ENCODE results near the gene SLC8A3. TPM values are rescaled to one million over a fixed set of nuclear protein-coding genes. Genes with fewer than 3 reads are reported as not detected.

SLC8A3 gene
- total RNA-seq, 6 experiments from 2014 or later, result 0.05 to 0.13 (median 0.12) TPM; not detected in 3

- no peak for ATAC-seq
- TF ChIP-seq POLR2A (IDR thresholded peaks at IDR 0.05), result no peak
- TF ChIP-seq, protein P1, sequence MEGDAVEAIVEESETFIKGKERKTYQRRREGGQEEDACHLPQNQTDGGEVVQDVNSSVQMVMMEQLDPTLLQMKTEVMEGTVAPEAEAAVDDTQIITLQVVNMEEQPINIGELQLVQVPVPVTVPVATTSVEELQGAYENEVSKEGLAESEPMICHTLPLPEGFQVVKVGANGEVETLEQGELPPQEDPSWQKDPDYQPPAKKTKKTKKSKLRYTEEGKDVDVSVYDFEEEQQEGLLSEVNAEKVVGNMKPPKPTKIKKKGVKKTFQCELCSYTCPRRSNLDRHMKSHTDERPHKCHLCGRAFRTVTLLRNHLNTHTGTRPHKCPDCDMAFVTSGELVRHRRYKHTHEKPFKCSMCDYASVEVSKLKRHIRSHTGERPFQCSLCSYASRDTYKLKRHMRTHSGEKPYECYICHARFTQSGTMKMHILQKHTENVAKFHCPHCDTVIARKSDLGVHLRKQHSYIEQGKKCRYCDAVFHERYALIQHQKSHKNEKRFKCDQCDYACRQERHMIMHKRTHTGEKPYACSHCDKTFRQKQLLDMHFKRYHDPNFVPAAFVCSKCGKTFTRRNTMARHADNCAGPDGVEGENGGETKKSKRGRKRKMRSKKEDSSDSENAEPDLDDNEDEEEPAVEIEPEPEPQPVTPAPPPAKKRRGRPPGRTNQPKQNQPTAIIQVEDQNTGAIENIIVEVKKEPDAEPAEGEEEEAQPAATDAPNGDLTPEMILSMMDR (IDR thresholded peaks at IDR 0.05), result no peak
- 57% methylated on average over 4 of the region's 4 CpGs for WGBS (ENCODE audit: insufficient coverage, low coverage, low lambda C conversion rate, missing lambda C conversion rate)
Measured at GRCh38 chr14:70170976-70171375, 17.8 kb downstream of the SLC8A3 start.

GRCh38 chr14:70168406-70168805, 20.3 kb downstream of the SLC8A3 start:
- intact Hi-C loops (cut with DNase I), result no loop called here
- H3K4me1 ChIP-seq, result no peaks in the 10 kb centered on the region
- H3K27ac ChIP-seq, result no peak overlapping the region
- H3K27me3 ChIP-seq, result no peaks in the 10 kb centered on the region
- 72% methylated on average over 3 of the region's 4 CpGs for WGBS (ENCODE audit: insufficient coverage, low coverage, low lambda C conversion rate, missing lambda C conversion rate)
- H3K4me3 ChIP-seq, result no peak overlapping the region
- TF ChIP-seq, protein P1 (IDR thresholded peaks at IDR 0.05), result no peak
- TF ChIP-seq POLR2A (IDR thresholded peaks at IDR 0.05), result no peak
- H3K9me3 ChIP-seq, result no peaks in the 10 kb centered on the region
- DNase-seq (no peak), ATAC-seq (no peak)
- H3K36me3 ChIP-seq, result no peaks in the 10 kb centered on the region

More at GRCh38 chr14:70170976-70171375, 17.8 kb downstream of the SLC8A3 start:
- intact Hi-C loops (cut with DNase I), result no loop called here
- Histone ChIP-seq H3K27me3 (no peaks in the 10 kb centered on the region), H3K4me1 (no peaks in the 10 kb centered on the region), H3K36me3 (no peaks in the 10 kb centered on the region), H3K27ac (no peak overlapping the region), H3K9me3 (no peaks in the 10 kb centered on the region), H3K4me3 (no peak overlapping the region)
- DNase-seq, result no peak

GRCh38 chr14:70166530-70167203, 22.1 kb downstream of the SLC8A3 start:
- intact Hi-C loops (cut with DNase I), result no loop called here

DNA sequence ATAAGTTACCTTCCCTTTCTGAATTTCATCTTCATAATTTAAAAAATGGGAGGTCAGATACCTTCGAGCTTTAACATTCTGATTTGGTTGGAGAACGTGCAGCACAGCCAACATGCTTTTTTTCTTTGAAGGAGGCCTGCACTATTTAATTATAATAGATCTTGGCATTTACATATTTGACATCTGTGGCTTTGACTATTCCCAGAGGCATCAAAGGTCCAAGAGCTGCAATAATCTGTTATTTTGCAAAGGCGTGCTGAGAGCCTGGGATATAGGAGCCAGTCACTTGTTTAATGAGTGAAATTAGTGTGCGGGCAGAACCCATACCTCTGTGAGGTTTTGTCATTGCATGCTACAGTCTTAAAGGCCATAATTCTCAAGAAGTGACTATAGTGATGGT, 26.4 kb downstream of the SLC8A3 start:
- H3K27me3 ChIP-seq, result no peaks in the 10 kb centered on the region
- 69% methylated on average over 4 of the region's 4 CpGs for WGBS (ENCODE audit: insufficient coverage, low coverage, low lambda C conversion rate, missing lambda C conversion rate)
- ATAC-seq (no peak), DNase-seq (no peak)
- H3K4me3 ChIP-seq, result no peak overlapping the region
- no peaks in the 10 kb centered on the region for H3K4me1 ChIP-seq
- no peak overlapping the region for H3K27ac ChIP-seq
- intact Hi-C loops (cut with DNase I), result no loop called here
- no peaks in the 10 kb centered on the region for H3K9me3 ChIP-seq
- H3K36me3 ChIP-seq, result no peaks in the 10 kb centered on the region
- no peak for TF ChIP-seq POLR2A (IDR thresholded peaks at IDR 0.05)
- TF ChIP-seq, protein P1 (IDR thresholded peaks at IDR 0.05), result no peak

More at GRCh38 chr14:70166530-70167203, 22.1 kb downstream of the SLC8A3 start:
- no peak for DNase-seq
- TF ChIP-seq, protein P1 (IDR thresholded peaks at IDR 0.05), result no peak
- TF ChIP-seq POLR2A (IDR thresholded peaks at IDR 0.05), result no peak
- H3K36me3 ChIP-seq, result no peaks in the 10 kb centered on the region
- H3K27ac ChIP-seq, result no peak overlapping the region
- no peaks in the 10 kb centered on the region for H3K9me3 ChIP-seq
- H3K27me3 ChIP-seq, result no peaks in the 10 kb centered on the region
- no peaks in the 10 kb centered on the region for H3K4me1 ChIP-seq
- H3K4me3 ChIP-seq, result no peak overlapping the region
- no peak for ATAC-seq
- 82% methylated on average over 9 of the region's 9 CpGs for WGBS (ENCODE audit: insufficient coverage, low coverage, low lambda C conversion rate, missing lambda C conversion rate)
